Stomach (tissue), 9 donors: ENCODE data around the gene RUNX1. TPM values are rescaled to one million over a fixed set of nuclear protein-coding genes. Genes with fewer than 3 reads are reported as not detected.

ENCODE experiments used
- DNase-seq, 2 donors: peaks; one replicate each; pipeline versions ENCODE4 v3.0.0 to v3.0.0-alpha.2; 2013 to 2019
- H3K27ac ChIP-seq, 5 donors: fragments of 200-600 bp in 4 of 5; sonication (generic) in 4 of 5; one replicate each; pipeline ENCODE4 v1.5.1; 2013 to 2019; ENCODE audit warnings: mild to moderate bottlenecking in 1 of 5, moderate library complexity in 1 of 5
- H3K27me3 ChIP-seq, 3 donors: fragments of 200-600 bp; sonication (generic); one replicate each; pipeline ENCODE4 v1.5.1; 2017 to 2019; ENCODE audit warnings: mixed run types in 1 of 3
- H3K36me3 ChIP-seq, 4 donors: fragments of 200-600 bp; sonication (generic); 1 replicate in 3 of 4; 2 replicates in 1 of 4; pipeline ENCODE4 v1.5.1; 2016 to 2019
- H3K4me1 ChIP-seq, 4 donors: fragments of 200-600 bp; sonication (generic); one replicate each; pipeline ENCODE4 v1.5.1; 2016 to 2019
- H3K4me3 ChIP-seq, 4 donors: fragments of 200-600 bp; sonication (generic) in 3 of 4; one replicate each; pipeline ENCODE4 v1.5.1; 2016 to 2019; ENCODE audit warnings: mild to moderate bottlenecking in 1 of 4
- H3K9me3 ChIP-seq, 4 donors: fragments of 200-600 bp; sonication (generic); one replicate each; pipeline ENCODE4 v1.5.1; 2016 to 2019
- CTCF ChIP-seq, 7 experiments: fragments of 450-650 bp in 4 of 7; fragments of 200-600 bp in 3 of 7; sonication (generic) in 3 of 7; IDR thresholded peaks; one replicate each; pipeline ENCODE4 v1.5.1; 2016 to 2019; ENCODE audit warnings: antibody characterized with exemption in 7 of 7, control low read depth in 2 of 7, mild to moderate bottlenecking in 1 of 7
- EP300 ChIP-seq: sonication (generic); formaldehyde crosslinking; IDR thresholded peaks from one replicate; pipeline ENCODE4 v1.6.1; 2017; ENCODE audit warnings: antibody characterized with exemption
- POLR2A ChIP-seq, 4 donors: fragments of 450-650 bp; IDR thresholded peaks; one replicate each; pipeline ENCODE4 v1.6.1; 2016; ENCODE audit warnings: antibody characterized with exemption in 4 of 4, control low read depth in 2 of 4, mild to moderate bottlenecking in 1 of 4, moderate library complexity in 1 of 4
- POLR2AphosphoS5 ChIP-seq, 3 donors: sonication (generic); formaldehyde crosslinking; IDR thresholded peaks; one replicate each; pipeline ENCODE4 v1.6.1; 2016; ENCODE audit warnings: antibody characterized with exemption in 3 of 3
- WGBS, 5 donors: extraction: QIAGEN DNeasy Blood & Tissue Kit in 3 of 5; methylation state at CpG; one replicate each; pipeline versions ENCODE4 v1.1.5 to v1.1.7; 2013 to 2018; 5-methylcytosine and 5-hydroxymethylcytosine counted together
- intact Hi-C: fragments of 100-400 bp; cut with DNase I; formaldehyde crosslinking; loops from one replicate; pipeline ENCODE4 v1.15.1; 2023; ENCODE audit warnings: low total_unique reads
- polyA plus RNA-seq, 3 donors: library from polyadenylated mRNA; stranded (reverse); fragments of 200-250 nt; gene quantifications; one replicate each; pipeline ENCODE4 v1.2.3, GENCODE V29; 2013
- total RNA-seq, 5 donors: library from RNA; depleted of rRNA; stranded (reverse); fragments of >200 nt; gene quantifications; one replicate each; pipeline versions ENCODE4 v1.1.0 to v1.2.3, GENCODE V29; 2014 to 2016
- donor health status: healthy with polysubstance abuse.
- donor health status: Bipolar disorder and iron deficiency.
- donor health status: healthy.

Gene RUNX1
- total and polyA plus RNA-seq, 8 donors: 8.0 to 213 (median 40.0) TPM

- Histone ChIP-seq H3K27ac (no peak overlapping the region), H3K9me3 (no peaks in the 10 kb centered on the region), H3K4me3 (no peak overlapping the region), H3K36me3 (no peaks in the 10 kb centered on the region), H3K27me3 (no peaks in the 10 kb centered on the region), H3K4me1 (no peaks in the 10 kb centered on the region)
- WGBS, 5 donors: 83 to 88% (median 86%) methylated on average over 19 of the region's 19 CpGs
- intact Hi-C loops: no loop called here
- no peak for DNase-seq
- no peak for TF ChIP-seq CTCF (IDR thresholded peaks at IDR 0.05)
- TF ChIP-seq POLR2AphosphoS5 (IDR thresholded peaks at IDR 0.05): no peak
- TF ChIP-seq POLR2A (IDR thresholded peaks at IDR 0.05): no peak
- TF ChIP-seq EP300: no peak
Measured at GRCh38 chr21:34754690-34755647, 294.1 kb downstream of the RUNX1 start.

GRCh38 chr21:34748862-34749261 lies 300.2 kb downstream of the RUNX1 start:
- H3K4me3 ChIP-seq: no peak overlapping the region
- H3K27me3 ChIP-seq: no peaks in the 10 kb centered on the region
- DNase-seq: no peak
- H3K4me1 ChIP-seq: peaks cover 4 to 23% (median 14%) of the 10 kb centered on the region in 4 donors
- no peak for TF ChIP-seq EP300
- no peak for TF ChIP-seq CTCF (IDR thresholded peaks at IDR 0.05)
- TF ChIP-seq POLR2AphosphoS5 (IDR thresholded peaks at IDR 0.05): no peak
- TF ChIP-seq POLR2A (IDR thresholded peaks at IDR 0.05): no peak
- H3K36me3 ChIP-seq: no peaks in the 10 kb centered on the region
- no peak overlapping the region for H3K27ac ChIP-seq
- H3K9me3 ChIP-seq: no peaks in the 10 kb centered on the region
- intact Hi-C loops: no loop called here
- WGBS, 5 donors: 44 to 59% (median 57%) methylated on average over 3 of the region's 3 CpGs

- Histone ChIP-seq H3K4me1 (peaks cover 4 to 30% (median 17%) of the 10 kb centered on the region in 4 donors), H3K27ac (peak overlapping the region in 4 of 5 donors; percentile 19 to 59 (median 42)), H3K4me3 (peak overlapping the region in 1 of 4 donors; percentile 26), H3K36me3 (no peaks in the 10 kb centered on the region), H3K9me3 (no peaks in the 10 kb centered on the region), H3K27me3 (peaks cover 0 to 7% (median 0%) of the 10 kb centered on the region in 3 donors)
- peak; percentile 73 to 91 for DNase-seq
- 40 to 45% (median 41%) methylated on average over 20 to 21 of the region's 21 CpGs for WGBS, 5 donors
- TF ChIP-seq POLR2A (IDR thresholded peaks at IDR 0.05) (no peak), POLR2AphosphoS5 (IDR thresholded peaks at IDR 0.05) (peak in 1 of 3 donors; percentile 62), EP300 (no peak), CTCF (IDR thresholded peaks at IDR 0.05) (peak in 5 of 7 experiments; percentile 74 to 93 (median 85))
- intact Hi-C loops: no loop called here
Measured at GRCh38 chr21:34745557-34746255, 303.4 kb downstream of the RUNX1 start.

GRCh38 chr21:34744801-34745200 lies 304.3 kb downstream of the RUNX1 start:
- no peak for TF ChIP-seq POLR2A (IDR thresholded peaks at IDR 0.05)
- Histone ChIP-seq H3K27ac (peak overlapping the region in 2 of 5 donors; percentile 19 to 59), H3K27me3 (peaks cover 0 to 7% (median 0%) of the 10 kb centered on the region in 3 donors), H3K4me3 (no peak overlapping the region), H3K36me3 (no peaks in the 10 kb centered on the region), H3K4me1 (peaks cover 4 to 30% (median 17%) of the 10 kb centered on the region in 4 donors), H3K9me3 (no peaks in the 10 kb centered on the region)
- WGBS, 5 donors: 12 to 24% (median 18%) methylated on average over 3 of the region's 3 CpGs; no CpG with 5 or more reads in 1 of the 5 donors
- DNase-seq: no peak
- intact Hi-C loops: no loop called here
